Measurements from ENCODE around the gene MOB2.

MOB2 gene

GRCh38 chr11:1486054-1486825, at the start of gene MOB2:
MOB2 (minus strand) TSS chr11:1486779; CDS start chr11:1486556, 223 bp downstream.
- H3K4me3 ChIP-seq (ENCODE audit: low read depth, low read length), result no peak within 1 kb of the TSS
- DNase-seq (ENCODE audit: low read depth), result peak; percentile 25
- no peak for TF ChIP-seq CTCF (conservative IDR thresholded peaks at IDR 0.05; ENCODE audit: low read depth, low read length)

GRCh38 chr11:1534682-1535081, 48.1 kb upstream of the MOB2 start:
- no peak for TF ChIP-seq CTCF (conservative IDR thresholded peaks at IDR 0.05; ENCODE audit: low read depth, low read length)
- no peak for DNase-seq (ENCODE audit: low read depth)
- H3K4me3 ChIP-seq (ENCODE audit: low read depth, low read length), result no peak overlapping the region

GRCh38 chr11:1534171-1534570, 47.6 kb upstream of the MOB2 start:
- no peak for DNase-seq (ENCODE audit: low read depth)
- no peak overlapping the region for H3K4me3 ChIP-seq (ENCODE audit: low read depth, low read length)
- TF ChIP-seq CTCF (conservative IDR thresholded peaks at IDR 0.05; ENCODE audit: low read depth, low read length), result no peak

- H3K4me3 ChIP-seq (ENCODE audit: low read depth, low read length), result no peak overlapping the region
- TF ChIP-seq CTCF (conservative IDR thresholded peaks at IDR 0.05; ENCODE audit: low read depth, low read length), result no peak
- DNase-seq (ENCODE audit: low read depth), result no peak
These were observed 46.8 kb upstream of the MOB2 start for GRCh38 chr11:1533342-1533725.

- no peak for DNase-seq (ENCODE audit: low read depth)
- TF ChIP-seq CTCF (conservative IDR thresholded peaks at IDR 0.05; ENCODE audit: low read depth, low read length), result no peak
- no peak overlapping the region for H3K4me3 ChIP-seq (ENCODE audit: low read depth, low read length)
These were observed 46.2 kb upstream of the MOB2 start for GRCh38 chr11:1532606-1533341.

- DNase-seq (ENCODE audit: low read depth), result no peak
- TF ChIP-seq CTCF (conservative IDR thresholded peaks at IDR 0.05; ENCODE audit: low read depth, low read length), result no peak
- H3K4me3 ChIP-seq (ENCODE audit: low read depth, low read length), result no peak overlapping the region
These were observed 45.5 kb upstream of the MOB2 start for GRCh38 chr11:1532014-1532586.
